Peyer's patch (tissue), 4 donors: ENCODE data around the gene ALOX5. TPM values are rescaled to one million over a fixed set of nuclear protein-coding genes. Genes with fewer than 3 reads are reported as not detected.

Experiments
- DNase-seq, 3 donors: peaks; one replicate each; pipeline ENCODE4 v3.0.0-alpha.2; 2017 to 2019
- H3K27ac ChIP-seq, 4 donors: fragments of 200-600 bp; sonication (generic); one replicate each; pipeline ENCODE4 v1.5.1; 2016 to 2019
- H3K27me3 ChIP-seq, 2 donors: fragments of 200-600 bp; sonication (generic); one replicate each; pipeline ENCODE4 v1.5.1; 2019
- H3K36me3 ChIP-seq, 3 donors: fragments of 200-600 bp; sonication (generic); one replicate each; pipeline ENCODE4 v1.5.1; 2016 to 2019
- H3K4me1 ChIP-seq, 4 donors: fragments of 200-600 bp; sonication (generic); one replicate each; pipeline ENCODE4 v1.5.1; 2016 to 2019
- H3K4me3 ChIP-seq, 4 donors: fragments of 200-600 bp; sonication (generic); 1 replicate in 3 of 4; 2 replicates in 1 of 4; pipeline ENCODE4 v1.5.1; 2016 to 2019; ENCODE audit warnings: mild to moderate bottlenecking in 1 of 4
- H3K9me3 ChIP-seq, 4 donors: fragments of 200-600 bp; sonication (generic); one replicate each; pipeline ENCODE4 v1.5.1; 2016 to 2019; ENCODE audit warnings: mild to moderate bottlenecking in 1 of 4
- POLR2A ChIP-seq, 2 donors: fragments of 450-650 bp; IDR thresholded peaks; one replicate each; pipeline ENCODE4 v1.5.1; 2017; ENCODE audit warnings: antibody characterized with exemption in 2 of 2, mild to moderate bottlenecking in 2 of 2, moderate library complexity in 2 of 2
- total RNA-seq, 4 donors: library from RNA; depleted of rRNA; stranded (reverse); fragments of >200 nt; gene quantifications; one replicate each; pipeline ENCODE4 v1.1.0, GENCODE V29; 2016
- TF ChIP-seq, protein P1 (sequence below), 6 experiments: fragments of 450-650 bp in 4 of 6; fragments of 200-600 bp in 2 of 6; sonication (generic) in 1 of 6; IDR thresholded peaks; one replicate each; pipeline ENCODE4 v1.5.1; 2017 to 2019; ENCODE audit warnings: antibody characterized with exemption in 6 of 6, mild to moderate bottlenecking in 3 of 6, moderate library complexity in 1 of 6

The ALOX5 gene
- total RNA-seq, 4 donors from 2014 or later = 24.0 to 187 (median 31.6) TPM

DNA sequence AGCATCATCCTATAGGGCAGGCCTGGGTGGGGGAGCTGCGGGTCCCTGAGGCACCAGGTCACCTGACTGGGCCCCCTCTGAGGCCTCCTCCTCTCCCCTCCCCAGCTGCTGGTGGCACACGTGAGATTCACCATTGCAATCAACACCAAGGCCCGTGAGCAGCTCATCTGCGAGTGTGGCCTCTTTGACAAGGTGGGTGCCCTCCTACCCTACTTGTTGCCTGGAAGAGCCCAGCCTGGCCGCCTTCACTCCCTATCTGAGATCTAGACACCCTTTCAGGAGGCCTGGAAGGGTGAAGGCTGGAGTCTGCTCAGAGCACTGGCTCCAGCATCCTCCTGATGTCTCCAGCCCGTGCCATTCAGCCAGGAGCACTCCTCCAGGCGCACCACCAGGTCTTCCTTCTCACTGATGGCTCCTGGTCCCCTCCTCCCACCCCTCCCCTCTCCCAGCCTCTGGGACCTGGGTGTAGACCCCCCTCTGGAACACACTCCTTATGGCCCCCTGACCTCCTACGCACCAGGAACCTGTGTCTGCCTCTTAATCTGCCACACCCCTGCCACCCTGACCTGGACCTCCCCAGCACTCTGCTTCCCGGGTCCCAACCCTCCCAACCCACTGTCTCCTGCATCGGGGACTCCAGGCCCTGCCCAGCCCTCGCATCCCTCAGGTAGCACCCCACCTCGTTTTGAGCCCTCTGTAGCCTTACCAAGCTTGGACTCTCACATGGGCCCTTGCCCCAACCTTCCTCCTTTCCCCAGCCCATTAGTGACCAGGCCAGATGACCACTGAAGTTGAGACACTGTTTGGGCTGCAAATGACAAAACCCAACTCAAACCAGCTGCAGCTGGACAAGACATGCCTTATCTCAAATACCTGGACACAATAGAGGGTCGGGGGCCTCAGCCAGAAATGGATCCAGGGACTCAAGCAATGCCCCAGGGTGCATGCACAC lies 67.5 kb downstream of the ALOX5 start:
- H3K36me3 ChIP-seq = no peaks in the 10 kb centered on the region
- no peak overlapping the region for H3K4me3 ChIP-seq
- H3K27me3 ChIP-seq = no peaks in the 10 kb centered on the region
- DNase-seq = peak in 2 of 3 donors; percentile 9 to 38
- H3K9me3 ChIP-seq = no peaks in the 10 kb centered on the region
- no peak overlapping the region for H3K27ac ChIP-seq
- TF ChIP-seq, protein P1, sequence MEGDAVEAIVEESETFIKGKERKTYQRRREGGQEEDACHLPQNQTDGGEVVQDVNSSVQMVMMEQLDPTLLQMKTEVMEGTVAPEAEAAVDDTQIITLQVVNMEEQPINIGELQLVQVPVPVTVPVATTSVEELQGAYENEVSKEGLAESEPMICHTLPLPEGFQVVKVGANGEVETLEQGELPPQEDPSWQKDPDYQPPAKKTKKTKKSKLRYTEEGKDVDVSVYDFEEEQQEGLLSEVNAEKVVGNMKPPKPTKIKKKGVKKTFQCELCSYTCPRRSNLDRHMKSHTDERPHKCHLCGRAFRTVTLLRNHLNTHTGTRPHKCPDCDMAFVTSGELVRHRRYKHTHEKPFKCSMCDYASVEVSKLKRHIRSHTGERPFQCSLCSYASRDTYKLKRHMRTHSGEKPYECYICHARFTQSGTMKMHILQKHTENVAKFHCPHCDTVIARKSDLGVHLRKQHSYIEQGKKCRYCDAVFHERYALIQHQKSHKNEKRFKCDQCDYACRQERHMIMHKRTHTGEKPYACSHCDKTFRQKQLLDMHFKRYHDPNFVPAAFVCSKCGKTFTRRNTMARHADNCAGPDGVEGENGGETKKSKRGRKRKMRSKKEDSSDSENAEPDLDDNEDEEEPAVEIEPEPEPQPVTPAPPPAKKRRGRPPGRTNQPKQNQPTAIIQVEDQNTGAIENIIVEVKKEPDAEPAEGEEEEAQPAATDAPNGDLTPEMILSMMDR (IDR thresholded peaks at IDR 0.05) = no peak
- TF ChIP-seq POLR2A (IDR thresholded peaks at IDR 0.05) = no peak
- H3K4me1 ChIP-seq = no peaks in the 10 kb centered on the region

DNA sequence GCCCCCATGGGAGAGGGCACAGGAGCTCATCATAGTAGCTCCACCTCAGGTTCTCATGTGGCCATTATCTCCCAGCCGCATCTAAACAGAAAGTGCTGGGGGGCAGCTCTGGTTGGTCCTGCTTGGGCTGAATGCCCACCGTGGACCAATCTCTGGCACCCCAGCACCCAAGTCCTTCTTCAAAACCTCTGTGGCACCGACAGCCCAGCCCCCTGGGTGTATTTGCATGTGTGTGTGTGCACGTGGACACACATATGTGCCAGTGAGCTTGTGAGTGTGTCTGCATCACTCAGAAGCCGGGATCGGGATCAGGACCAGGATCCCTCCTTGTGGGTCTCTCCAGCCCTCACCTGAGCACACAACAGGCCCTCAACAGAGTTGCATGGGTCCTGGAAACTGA lies 68.2 kb downstream of the ALOX5 start:
- no peaks in the 10 kb centered on the region for H3K27me3 ChIP-seq
- no peak for TF ChIP-seq POLR2A (IDR thresholded peaks at IDR 0.05)
- TF ChIP-seq, protein P1 (IDR thresholded peaks at IDR 0.05) = no peak
- no peaks in the 10 kb centered on the region for H3K36me3 ChIP-seq
- H3K4me3 ChIP-seq = no peak overlapping the region
- peak in 1 of 3 donors; percentile 9 for DNase-seq
- no peaks in the 10 kb centered on the region for H3K4me1 ChIP-seq
- no peaks in the 10 kb centered on the region for H3K9me3 ChIP-seq
- no peak overlapping the region for H3K27ac ChIP-seq

DNA sequence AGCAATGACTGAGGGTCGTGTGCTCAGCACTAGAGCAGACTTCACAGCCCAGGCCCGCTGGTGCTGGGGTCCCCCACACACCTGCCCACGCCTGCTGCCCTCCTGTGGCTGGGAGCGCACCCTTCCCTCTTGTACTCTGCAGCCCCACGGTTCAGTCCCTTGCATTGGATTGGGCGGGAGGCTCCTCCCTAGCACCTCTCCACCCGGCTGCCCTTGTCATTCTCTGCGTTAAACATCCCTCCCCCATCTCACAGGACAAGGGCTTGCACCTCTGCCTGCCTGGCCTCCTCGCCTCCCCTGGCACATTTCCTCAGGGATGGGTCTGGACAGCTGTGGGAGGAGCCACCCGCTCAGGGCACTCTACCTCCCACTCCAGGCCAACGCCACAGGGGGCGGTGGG lies 68.6 kb downstream of the ALOX5 start:
- H3K27me3 ChIP-seq = no peaks in the 10 kb centered on the region
- H3K27ac ChIP-seq = no peak overlapping the region
- H3K4me3 ChIP-seq = no peak overlapping the region
- H3K9me3 ChIP-seq = no peaks in the 10 kb centered on the region
- DNase-seq = peak in 1 of 3 donors; percentile 11
- H3K4me1 ChIP-seq = no peaks in the 10 kb centered on the region
- no peak for TF ChIP-seq POLR2A (IDR thresholded peaks at IDR 0.05)
- TF ChIP-seq, protein P1 (IDR thresholded peaks at IDR 0.05) = no peak
- H3K36me3 ChIP-seq = no peaks in the 10 kb centered on the region

DNA sequence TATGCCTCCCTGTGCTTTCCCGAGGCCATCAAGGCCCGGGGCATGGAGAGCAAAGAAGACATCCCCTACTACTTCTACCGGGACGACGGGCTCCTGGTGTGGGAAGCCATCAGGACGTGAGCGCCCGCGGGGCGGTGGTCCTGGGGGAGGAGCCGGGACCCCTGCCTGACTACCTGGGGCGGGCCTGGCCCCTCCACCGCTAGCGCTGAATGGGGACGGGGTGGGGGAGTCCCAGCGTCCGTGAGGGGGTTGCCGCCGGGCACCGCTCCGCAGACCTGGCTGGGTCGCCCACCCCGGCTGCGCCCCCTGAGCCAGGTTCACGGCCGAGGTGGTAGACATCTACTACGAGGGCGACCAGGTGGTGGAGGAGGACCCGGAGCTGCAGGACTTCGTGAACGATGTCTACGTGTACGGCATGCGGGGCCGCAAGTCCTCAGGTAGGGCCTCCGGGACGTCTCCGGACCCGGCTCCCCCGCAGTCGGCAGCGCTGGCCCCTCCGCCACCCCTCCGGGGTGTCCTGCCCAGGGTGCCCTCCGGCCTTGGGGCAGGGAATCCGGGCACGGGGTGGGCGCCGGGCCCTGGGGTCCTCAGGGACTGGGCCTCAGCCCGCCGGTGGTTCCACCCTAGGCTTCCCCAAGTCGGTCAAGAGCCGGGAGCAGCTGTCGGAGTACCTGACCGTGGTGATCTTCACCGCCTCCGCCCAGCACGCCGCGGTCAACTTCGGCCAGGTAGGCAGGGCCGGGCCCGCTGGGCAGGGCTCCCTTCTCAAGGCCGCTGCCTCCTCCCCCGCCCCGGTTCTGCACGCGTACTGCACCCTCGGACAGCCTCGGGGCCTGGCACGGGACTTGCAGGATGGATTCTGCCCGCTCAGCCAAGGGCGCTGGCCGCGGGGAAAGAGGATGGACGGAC lies 69.3 kb downstream of the ALOX5 start:
- Histone ChIP-seq H3K4me3 (no peak overlapping the region), H3K27ac (no peak overlapping the region), H3K36me3 (no peaks in the 10 kb centered on the region), H3K4me1 (no peaks in the 10 kb centered on the region), H3K27me3 (no peaks in the 10 kb centered on the region), H3K9me3 (no peaks in the 10 kb centered on the region)
- TF ChIP-seq, protein P1 (IDR thresholded peaks at IDR 0.05) = no peak
- no peak for TF ChIP-seq POLR2A (IDR thresholded peaks at IDR 0.05)
- DNase-seq = peak in 1 of 3 donors; percentile 15

DNA sequence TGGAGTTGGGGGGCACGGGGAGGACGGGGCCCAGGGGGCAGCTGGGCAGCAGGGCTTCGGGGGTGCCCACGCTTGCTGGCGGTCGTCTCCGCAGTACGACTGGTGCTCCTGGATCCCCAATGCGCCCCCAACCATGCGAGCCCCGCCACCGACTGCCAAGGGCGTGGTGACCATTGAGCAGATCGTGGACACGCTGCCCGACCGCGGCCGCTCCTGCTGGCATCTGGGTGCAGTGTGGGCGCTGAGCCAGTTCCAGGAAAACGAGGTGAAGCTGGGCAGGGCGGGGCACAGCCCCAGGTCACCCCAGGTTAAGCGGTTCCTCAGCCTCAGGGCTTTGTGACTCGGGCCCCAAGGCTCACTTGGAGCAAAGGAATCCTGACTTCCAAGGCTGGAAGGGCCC lies 70.0 kb downstream of the ALOX5 start:
- Histone ChIP-seq H3K36me3 (no peaks in the 10 kb centered on the region), H3K27me3 (no peaks in the 10 kb centered on the region), H3K4me1 (no peaks in the 10 kb centered on the region), H3K27ac (no peak overlapping the region), H3K4me3 (no peak overlapping the region), H3K9me3 (no peaks in the 10 kb centered on the region)
- peak in 1 of 3 donors; percentile 9 for DNase-seq
- TF ChIP-seq, protein P1 (IDR thresholded peaks at IDR 0.05) = no peak
- TF ChIP-seq POLR2A (IDR thresholded peaks at IDR 0.05) = no peak
